NCI-H187 treated with DMSO at 0.1 percent for 48 hours (cell line): Measurements from ENCODE around the gene NAA38.
"Not testable (repeated sequence)": the region's sequence is repeated elsewhere in the genome, so short reads cannot be mapped to it uniquely, and the experiment has no call there.

Source experiments
- DNase-seq: peaks from one replicate; lab custom pipeline; 2025; lab: John Stamatoyannopoulos, UW

NAA38 gene

DNA sequence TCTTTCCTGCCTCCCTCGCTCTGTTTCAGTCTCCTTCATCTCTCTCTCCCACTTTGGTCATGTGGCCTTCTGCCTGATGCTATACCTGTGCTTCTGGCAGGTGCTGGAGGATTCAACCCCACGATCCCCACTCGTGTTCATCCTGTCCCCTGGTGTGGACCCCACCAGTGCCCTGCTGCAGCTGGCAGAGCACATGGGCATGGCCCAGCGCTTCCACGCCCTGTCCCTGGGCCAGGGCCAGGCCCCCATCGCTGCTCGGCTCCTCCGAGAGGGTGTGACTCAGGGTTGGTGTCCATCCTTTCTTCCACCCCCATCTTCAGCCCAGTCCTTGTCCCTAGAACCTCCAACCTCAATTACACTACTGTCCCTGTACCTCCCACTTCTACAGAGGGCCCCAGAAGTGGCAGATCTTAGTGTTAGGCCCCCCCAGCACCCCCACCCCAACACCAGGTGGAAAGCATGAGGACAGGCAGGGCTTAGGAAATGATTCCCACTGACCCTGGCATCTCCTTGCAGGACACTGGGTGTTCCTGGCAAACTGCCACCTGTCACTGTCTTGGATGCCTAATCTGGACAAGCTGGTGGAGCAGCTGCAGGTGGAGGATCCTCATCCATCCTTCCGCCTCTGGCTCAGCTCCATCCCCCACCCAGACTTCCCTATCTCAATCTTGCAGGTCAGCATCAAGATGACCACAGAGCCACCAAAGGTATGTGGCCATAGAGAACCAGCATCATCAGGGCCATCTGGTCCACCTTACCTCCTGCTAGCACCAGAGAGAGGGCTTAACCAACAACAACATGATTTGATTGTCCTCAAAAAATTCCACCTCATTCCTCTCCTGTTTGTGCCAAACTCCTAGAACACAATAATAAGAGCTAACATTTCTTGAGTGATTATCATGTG, 33.1 kb downstream of the NAA38 start:
- DNase-seq, result no peak

DNA sequence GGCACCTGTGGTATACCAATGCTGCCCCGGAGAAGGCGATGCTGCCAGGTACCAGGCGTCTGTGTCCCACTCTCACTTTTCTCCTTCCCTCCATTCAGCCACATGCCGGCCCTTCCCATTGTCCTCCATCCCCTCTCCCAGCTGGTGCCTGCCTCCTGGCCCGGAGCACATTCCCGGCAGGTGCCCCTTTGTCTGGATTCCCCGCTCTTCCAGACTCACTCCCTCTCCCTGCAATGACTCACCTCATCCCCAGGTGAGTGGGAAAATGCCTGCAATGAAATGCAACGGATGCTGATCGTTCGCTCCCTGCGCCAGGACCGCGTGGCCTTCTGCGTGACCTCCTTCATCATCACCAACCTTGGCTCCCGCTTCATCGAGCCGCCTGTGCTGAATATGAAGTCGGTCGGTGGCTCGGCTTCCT, 33.8 kb downstream of the NAA38 start:
- DNase-seq, result no peak

DNA sequence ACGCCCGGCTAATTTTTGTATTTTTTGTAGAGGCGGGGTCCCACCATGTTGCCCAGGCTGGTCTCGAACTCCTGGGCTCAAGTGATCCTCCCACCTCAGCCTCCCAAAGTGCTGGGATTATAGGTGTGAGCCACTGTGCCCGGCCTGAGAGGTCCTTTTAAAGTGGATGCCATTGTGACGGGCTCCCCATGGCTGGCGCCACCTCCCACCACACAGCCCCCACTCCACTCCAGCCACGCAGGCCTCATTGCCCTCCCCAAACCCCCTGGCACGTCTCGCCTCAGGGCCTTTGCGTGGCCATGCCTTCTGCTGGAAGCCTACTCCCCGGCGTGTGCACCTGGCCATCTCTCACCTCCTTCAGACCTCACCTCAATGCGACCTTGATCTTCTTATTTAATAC, 35.2 kb downstream of the NAA38 start:
- no peak for DNase-seq

DNA sequence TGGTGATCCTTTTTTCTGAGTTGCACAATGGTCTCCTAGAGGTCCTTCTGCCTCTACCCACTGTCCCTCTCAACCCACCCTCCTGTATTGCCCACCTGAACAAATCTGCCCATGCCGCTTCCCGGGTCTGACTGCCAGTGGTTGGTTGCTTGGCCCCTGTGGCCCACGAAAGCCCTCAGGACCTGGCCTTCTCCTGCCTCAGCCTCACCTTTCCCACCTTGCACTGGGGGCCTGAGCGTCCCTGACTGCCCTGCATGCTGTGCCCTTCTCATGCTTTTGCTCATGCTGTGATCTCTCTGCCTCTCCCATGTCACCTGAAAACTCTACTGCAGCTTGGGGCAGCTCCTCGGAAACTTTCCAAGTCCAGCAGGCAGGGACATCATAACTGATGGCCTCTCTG, 37.1 kb downstream of the NAA38 start:
- no peak for DNase-seq

DNA sequence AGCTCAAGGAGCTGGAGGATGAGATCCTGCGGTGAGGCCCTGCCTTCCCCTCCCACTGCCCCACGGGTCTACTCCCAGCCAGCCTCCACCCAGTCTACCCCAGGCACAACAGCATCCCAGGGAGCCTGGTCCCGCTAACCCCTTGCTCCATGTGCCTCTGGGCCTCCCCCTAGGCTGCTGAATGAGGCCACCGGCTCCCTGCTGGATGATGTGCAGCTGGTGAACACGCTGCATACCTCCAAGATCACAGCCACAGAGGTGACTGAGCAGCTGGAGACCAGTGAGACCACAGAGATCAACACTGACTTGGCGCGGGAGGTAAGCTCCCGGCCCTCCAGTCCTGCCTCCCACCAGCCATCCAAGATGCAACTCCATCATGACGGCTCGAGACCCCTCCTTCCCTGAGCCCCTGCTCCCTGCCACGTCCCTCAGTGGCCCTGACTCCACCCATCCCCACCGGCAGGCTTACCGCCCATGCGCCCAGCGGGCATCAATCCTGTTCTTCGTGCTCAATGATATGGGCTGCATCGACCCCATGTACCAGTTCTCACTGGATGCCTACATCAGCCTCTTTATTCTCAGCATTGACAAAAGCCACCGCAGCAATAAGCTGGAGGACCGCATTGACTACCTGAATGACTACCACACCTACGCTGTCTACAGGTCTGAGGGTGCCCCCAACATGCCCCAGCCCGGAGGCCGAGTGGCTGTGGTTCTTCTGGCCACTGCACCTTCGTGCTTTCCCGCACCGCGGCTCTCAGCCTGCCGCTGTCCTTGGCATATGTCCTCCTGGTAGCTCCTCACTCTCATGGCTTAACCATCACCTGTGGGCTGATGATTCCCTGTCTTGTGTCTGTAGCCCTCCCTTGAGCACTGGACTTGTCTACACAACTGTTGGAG, 38.4 kb downstream of the NAA38 start:
- no peak for DNase-seq

DNA sequence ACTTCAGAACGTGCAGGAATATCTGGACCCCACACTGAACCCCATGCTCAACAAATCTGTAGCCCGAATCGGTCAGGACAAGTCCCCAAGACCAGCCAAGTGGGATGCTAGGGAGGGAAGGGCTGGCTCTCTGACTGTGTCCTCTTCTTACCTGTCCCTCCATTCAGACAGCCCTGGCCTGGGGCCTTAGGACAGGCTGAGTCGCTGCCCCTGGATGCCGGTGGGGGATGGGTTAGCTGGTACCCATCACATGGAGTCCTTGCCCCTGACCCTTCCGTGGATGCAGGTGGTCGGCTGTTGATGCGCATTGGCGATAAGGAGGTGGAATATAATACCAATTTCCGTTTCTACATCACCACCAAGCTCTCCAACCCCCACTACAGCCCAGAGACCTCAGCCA, 39.3 kb downstream of the NAA38 start:
- no peak for DNase-seq

DNA sequence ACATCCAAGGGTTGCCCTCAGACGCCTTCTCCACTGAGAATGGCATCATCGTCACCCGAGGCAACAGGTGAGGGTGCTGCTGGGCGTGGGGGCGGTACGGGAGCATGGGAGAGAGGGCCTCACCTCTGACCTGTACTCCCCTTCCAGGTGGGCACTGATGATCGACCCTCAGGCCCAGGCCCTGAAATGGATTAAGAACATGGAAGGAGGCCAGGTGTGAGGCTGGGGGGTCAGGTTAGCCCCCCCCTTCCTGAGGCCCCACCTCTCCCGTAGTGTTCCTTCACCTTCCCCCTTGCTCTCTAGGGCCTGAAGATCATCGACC, 39.8 kb downstream of the NAA38 start:
- DNase-seq, result no peak

DNA sequence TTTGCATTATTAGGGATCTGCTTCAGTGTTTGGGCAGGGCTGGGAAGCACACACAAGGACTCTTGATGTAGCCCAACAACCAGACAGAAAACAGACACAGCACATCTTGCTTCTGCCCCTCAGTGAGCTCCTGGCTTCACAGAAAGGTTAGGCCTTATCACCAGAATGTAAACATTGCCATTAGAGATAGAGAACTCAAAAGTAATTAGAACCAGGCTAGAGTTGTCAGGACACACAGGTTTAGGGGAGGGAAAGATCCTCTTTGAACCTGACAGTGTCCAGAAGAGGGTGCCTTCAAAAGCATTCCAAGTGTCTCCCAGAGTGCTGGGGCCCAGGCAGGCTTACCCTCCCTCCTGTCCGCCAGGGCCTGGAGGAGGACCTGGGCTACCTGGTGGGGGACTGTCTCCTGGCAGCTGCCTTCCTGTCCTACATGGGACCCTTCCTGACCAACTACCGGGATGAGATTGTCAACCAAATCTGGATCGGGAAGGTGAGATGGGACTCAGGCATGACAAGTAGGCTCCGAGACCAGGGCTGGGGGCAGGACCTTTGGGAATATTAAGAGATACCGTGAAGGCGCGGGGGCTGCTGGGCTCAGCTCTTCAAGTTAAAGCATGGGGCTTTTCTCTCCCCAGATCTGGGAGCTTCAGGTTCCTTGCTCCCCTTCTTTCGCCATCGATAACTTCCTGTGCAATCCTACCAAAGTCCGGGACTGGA, 40.3 kb downstream of the NAA38 start:
- no peak for DNase-seq

DNA sequence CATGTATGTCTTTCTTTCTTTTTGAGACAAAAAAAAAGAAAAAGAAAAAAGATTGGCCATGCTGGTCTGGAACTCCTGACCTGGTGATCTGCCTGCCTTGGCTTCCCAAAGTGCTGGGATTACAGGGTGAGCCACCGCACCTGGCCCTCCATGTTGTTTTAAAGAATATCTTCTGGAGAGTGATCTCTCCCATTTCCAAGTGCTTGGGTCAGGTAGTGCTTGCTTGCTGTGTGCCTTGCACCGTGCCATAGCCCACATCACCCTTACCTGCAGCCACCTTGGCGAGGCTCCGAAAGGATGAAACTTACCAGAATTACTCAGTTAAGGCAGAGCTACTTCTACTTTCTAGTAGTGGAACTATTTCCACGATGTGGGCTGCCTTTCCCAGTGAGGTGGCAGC, 42.4 kb downstream of the NAA38 start:
- no peak for DNase-seq

DNA sequence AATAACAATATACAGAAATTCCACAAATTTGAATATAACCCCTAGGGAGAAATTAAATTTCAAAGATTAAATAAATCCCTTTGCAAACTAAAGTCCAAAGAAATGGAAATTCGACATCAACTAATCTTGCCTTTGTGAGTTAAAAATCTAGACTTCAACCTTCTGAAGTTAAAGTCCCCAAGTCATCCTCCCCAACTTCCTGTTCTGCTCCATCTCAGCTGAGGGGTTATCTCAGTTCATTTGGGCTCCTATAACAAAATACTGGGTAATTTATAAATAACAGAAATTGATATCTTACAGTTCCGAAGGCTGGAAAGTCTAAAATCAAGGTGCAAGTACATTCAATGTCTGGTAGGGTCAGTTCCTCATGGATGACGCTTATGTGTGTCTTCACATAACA, 46.1 kb downstream of the NAA38 start:
- DNase-seq, result no peak

DNA sequence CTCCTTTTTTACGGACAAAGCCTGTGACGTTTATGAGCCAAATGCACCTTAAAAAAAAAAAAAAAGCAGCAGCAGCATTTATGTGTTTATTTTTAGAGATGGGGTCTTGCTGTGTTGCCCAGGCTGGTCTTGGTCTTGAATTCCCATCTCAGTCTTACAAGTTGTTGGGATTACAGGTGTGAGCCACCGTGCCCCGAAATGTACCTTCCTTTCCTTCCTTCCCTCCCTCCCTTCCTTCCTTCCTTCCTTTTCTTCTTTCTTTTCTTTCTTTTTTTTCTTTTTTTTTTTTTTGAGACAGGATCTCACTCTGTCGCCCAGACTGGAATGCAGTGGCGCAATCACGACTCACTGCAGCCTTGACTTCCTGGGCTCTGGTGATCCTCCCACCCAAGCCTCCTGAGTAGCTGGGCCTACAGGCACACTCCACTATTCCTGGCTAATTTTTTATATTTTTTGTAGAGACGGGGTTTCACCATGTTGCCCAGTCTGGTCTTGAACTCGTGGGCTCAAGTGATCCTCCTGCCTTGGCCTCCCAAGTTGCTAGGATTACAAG, 47.5 kb downstream of the NAA38 start:
- DNase-seq, result not testable (repeated sequence)

DNA sequence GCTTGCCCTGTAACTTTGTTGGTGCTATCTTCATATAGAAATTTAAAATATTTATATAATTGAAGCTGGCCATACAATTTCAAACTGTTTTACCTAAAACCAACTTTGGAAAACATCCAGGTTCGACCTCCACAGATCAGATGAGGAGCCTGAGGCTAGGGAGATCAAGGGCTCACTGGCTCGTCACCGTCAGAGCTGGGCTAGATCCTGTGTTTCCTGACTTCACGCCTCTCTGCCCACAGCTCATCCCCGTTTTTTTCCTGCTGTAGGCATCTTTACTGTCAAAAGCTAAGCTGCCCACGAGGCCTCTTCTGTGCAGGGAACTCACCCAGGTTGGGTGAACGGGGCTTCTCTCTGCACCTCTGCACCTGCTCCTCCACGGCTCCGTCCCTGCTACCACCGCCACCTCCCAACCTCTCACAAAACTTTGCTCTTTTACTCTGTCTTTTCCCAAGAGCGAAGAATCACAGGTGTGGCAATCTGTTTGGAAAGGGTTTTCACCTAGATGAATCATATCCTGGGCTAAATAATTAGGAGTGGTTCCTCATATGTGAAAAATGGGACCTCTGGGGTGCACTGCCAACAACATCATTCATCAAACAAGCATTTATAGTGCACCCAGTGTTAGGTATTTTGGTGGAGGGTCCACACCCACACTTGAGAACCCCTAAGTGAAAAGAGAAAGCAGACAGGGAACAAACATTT, 48.1 kb downstream of the NAA38 start:
- no peak for DNase-seq

DNA sequence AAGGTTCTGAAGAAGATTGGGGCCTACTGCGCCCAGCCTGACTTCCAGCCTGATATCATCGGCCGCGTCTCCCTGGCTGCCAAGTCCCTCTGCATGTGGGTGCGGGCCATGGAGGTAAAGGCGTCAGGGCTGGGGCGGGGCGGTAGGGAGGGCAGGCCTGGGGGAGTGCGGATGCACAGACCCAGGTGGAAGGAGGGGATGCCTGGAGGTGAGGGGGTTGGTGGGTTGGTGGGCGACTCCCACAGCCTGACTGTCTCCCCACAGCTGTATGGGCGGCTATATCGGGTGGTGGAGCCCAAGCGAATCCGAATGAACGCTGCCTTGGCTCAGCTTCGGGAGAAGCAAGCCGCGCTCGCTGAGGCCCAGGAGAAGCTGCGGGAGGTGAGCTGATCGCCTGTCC, 50.2 kb downstream of the NAA38 start:
- DNase-seq, result no peak
